ENCODE measurements around the gene TRAF1. TPM values are rescaled to one million over a fixed set of nuclear protein-coding genes. Genes with fewer than 3 reads are reported as not detected.

TRAF1 gene
- total RNA-seq, 1 experiment from 2014 or later, result 1.4 TPM

DNA sequence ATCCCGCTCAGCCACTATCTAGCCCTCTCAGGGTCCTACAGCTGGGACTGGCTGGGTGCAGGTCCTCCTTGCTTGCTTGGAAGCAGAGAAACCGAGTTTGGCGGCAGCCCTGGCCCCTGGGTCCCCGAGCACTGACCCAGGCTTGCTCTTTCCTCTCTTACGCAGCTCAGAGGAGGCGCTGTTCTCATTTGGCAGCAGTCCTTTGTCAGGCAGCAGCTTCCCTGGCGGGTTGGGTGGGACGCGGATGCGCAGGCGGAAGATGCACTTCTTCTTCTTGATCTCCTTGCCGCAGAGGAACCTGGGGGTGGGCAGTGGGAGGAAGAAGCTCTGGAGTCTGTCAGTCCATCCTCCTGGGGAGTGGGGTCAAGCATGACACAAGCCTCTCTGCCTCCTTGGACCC is 64.1 kb downstream of the TRAF1 start:
- DNase-seq, result no peak
- Histone ChIP-seq H3K79me2 (ENCODE audit: insufficient read depth, low read length) (no peaks in the 10 kb centered on the region), H3K14ac (ENCODE audit: insufficient read depth, low read length) (no peak overlapping the region; the same call in 1 of the 2 replicates), H4K5ac (ENCODE audit: insufficient read length, low read depth, low read length) (no peak overlapping the region), H2BK15ac (ENCODE audit: low read depth, low read length) (no peak overlapping the region), H3K9me3 (ENCODE audit: control insufficient read depth, low read depth, low read length) (no peaks in the 10 kb centered on the region), H3T11ph (ENCODE audit: low read length) (no peak overlapping the region), H3K56ac (ENCODE audit: insufficient read length, low read depth, low read length) (no peak overlapping the region), H2AFZ (ENCODE audit: low read length) (no peak overlapping the region), H3K4ac (ENCODE audit: low read depth, low read length) (no peak overlapping the region), H3K4me2 (ENCODE audit: insufficient read depth, insufficient read length, low read length) (no peak overlapping the region), H2BK20ac (ENCODE audit: low read depth, low read length, poor library complexity, severe bottlenecking) (no peak overlapping the region), H2AK5ac (ENCODE audit: insufficient read length, low read length) (no peak overlapping the region), H3K23ac (ENCODE audit: insufficient read length, low read depth, low read length) (no peak overlapping the region), H4K8ac (replicated peaks; ENCODE audit: insufficient read length, low read depth, low read length) (no peak overlapping the region), H4K91ac (ENCODE audit: insufficient read length, low read depth, low read length) (no peak overlapping the region), H2BK120ac (ENCODE audit: low read depth, low read length, poor library complexity, severe bottlenecking) (no peak overlapping the region), H2BK12ac (ENCODE audit: insufficient read length, low read depth, low read length) (no peak overlapping the region), H3K27ac (ENCODE audit: insufficient read length, low read depth, low read length) (no peak overlapping the region), H3K4me1 (ENCODE audit: insufficient read depth, low read length) (no peaks in the 10 kb centered on the region), H3K9ac (ENCODE audit: extremely low read depth, insufficient read length, low read length) (no peak overlapping the region), H3K18ac (ENCODE audit: insufficient read length, low read depth, low read length) (no peak overlapping the region), H4K20me1 (ENCODE audit: control insufficient read depth, insufficient read depth, insufficient read length) (no peaks in the 10 kb centered on the region), H3K23me2 (ENCODE audit: insufficient read length, low read depth, low read length, poor library complexity, severe bottlenecking) (no peaks in the 10 kb centered on the region), H2BK5ac (ENCODE audit: insufficient read length, low read length) (no peak overlapping the region), H3K79me1 (ENCODE audit: insufficient read depth, low read depth, low read length, poor library complexity, severe bottlenecking) (no peaks in the 10 kb centered on the region), H3K27me3 (ENCODE audit: insufficient read depth, low read length) (no peaks in the 10 kb centered on the region)
- Mint-ChIP-seq H3K4me1 (peaks cover 0 to 12% of the 10 kb centered on the region in 2 experiments; a peak in 1 of 4 replicates), H3K27me3 (ENCODE audit: low read depth) (no peaks in the 10 kb centered on the region), H3K4me3 (no peak overlapping the region), H3K9me3 (no peaks in the 10 kb centered on the region), H3K36me3 (ENCODE audit: insufficient read depth in 1 of 3, low read depth in 3 of 3) (peaks cover 0 to 72% (median 22%) of the 10 kb centered on the region in 3 experiments; a peak in 4 of 7 replicates), H3K27ac (no peak overlapping the region)
- WGBS (ENCODE audit: extremely low coverage, insufficient read length, low lambda C conversion rate), result no CpG with 5 or more reads among the region's 12 CpGs
- TF ChIP-seq, protein P1, sequence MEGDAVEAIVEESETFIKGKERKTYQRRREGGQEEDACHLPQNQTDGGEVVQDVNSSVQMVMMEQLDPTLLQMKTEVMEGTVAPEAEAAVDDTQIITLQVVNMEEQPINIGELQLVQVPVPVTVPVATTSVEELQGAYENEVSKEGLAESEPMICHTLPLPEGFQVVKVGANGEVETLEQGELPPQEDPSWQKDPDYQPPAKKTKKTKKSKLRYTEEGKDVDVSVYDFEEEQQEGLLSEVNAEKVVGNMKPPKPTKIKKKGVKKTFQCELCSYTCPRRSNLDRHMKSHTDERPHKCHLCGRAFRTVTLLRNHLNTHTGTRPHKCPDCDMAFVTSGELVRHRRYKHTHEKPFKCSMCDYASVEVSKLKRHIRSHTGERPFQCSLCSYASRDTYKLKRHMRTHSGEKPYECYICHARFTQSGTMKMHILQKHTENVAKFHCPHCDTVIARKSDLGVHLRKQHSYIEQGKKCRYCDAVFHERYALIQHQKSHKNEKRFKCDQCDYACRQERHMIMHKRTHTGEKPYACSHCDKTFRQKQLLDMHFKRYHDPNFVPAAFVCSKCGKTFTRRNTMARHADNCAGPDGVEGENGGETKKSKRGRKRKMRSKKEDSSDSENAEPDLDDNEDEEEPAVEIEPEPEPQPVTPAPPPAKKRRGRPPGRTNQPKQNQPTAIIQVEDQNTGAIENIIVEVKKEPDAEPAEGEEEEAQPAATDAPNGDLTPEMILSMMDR (conservative IDR thresholded peaks at IDR 0.05), result 0 out of 3 replicates have a peak, but pooled peaks have one; percentile 18
